GM12873 (cell line): ENCODE measurements around the gene TAPBP.

Source experiments
- TF ChIP-seq, protein P1 (sequence below): IDR thresholded peaks from 2 replicates; pipeline ENCODE4 v1.5.1; 2012; ENCODE audit warnings: low read depth, mild to moderate bottlenecking, moderate library complexity, low read length, control low read depth; ENCODE audit not compliant: insufficient read depth; ENCODE audit errors: missing control alignments

Gene TAPBP

DNA sequence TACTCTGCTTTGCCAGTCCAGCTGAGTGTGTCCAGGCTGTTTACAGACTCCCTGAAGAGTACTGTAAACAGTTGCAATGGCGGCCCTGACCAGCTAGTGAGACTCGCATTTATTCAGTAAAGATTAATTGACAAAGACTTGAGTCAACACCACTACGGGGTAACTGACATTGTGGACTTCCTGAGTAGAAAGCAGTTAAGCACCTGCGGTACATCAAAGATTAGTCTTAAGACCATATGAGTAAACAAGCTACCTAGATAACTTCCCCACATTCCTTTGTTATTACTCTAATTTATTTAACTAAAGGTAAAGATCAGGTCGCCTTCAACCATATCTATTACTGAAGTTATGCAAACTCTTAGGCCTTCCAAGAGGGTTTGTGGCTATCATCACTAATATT, 54.8 kb downstream of the TAPBP start:
- TF ChIP-seq, protein P1, sequence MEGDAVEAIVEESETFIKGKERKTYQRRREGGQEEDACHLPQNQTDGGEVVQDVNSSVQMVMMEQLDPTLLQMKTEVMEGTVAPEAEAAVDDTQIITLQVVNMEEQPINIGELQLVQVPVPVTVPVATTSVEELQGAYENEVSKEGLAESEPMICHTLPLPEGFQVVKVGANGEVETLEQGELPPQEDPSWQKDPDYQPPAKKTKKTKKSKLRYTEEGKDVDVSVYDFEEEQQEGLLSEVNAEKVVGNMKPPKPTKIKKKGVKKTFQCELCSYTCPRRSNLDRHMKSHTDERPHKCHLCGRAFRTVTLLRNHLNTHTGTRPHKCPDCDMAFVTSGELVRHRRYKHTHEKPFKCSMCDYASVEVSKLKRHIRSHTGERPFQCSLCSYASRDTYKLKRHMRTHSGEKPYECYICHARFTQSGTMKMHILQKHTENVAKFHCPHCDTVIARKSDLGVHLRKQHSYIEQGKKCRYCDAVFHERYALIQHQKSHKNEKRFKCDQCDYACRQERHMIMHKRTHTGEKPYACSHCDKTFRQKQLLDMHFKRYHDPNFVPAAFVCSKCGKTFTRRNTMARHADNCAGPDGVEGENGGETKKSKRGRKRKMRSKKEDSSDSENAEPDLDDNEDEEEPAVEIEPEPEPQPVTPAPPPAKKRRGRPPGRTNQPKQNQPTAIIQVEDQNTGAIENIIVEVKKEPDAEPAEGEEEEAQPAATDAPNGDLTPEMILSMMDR = no peak

- TF ChIP-seq, protein P1 = no peak
Observed at GRCh38 chr6:33254591-33254990, 59.3 kb downstream of the TAPBP start.

GRCh38 chr6:33252759-33253158, 61.1 kb downstream of the TAPBP start:
- TF ChIP-seq, protein P1 = no peak

GRCh38 chr6:33251395-33252012, 62.4 kb downstream of the TAPBP start:
- TF ChIP-seq, protein P1 = no peak

- TF ChIP-seq, protein P1 = no peak
Observed at GRCh38 chr6:33250731-33251130, 63.1 kb downstream of the TAPBP start.

- TF ChIP-seq, protein P1 = no peak
Observed at GRCh38 chr6:33249732-33250630, 63.9 kb downstream of the TAPBP start.
